Panc1 (cell line): ENCODE results near the gene DDX19B. TPM values are rescaled to one million over a fixed set of nuclear protein-coding genes. Genes with fewer than 3 reads are reported as not detected.
"Not testable (repeated sequence)": the region's sequence is repeated elsewhere in the genome, so short reads cannot be mapped to it uniquely, and the experiment has no call there.

ENCODE experiments used
- ATAC-seq: fragments of 200-7000 bp; cut with Tn5 transposase; 2 replicates; pipeline ENCODE4 v1.9.1; 2020; ENCODE audit warnings: mild to moderate bottlenecking, moderate library complexity
- BruUV-seq: library from RNA; stranded (reverse); fragments of 400-500 nt; replicated peaks from 2 replicates; lab custom pipeline; 2021; lab: Mats Ljungman, UMichigan
- CTCF ChIA-PET: fragments of 300-600 bp; sonication (Branson Sonifier 250); formaldehyde crosslinking; loops from one replicate; lab custom pipeline; 2022; ENCODE audit warnings: antibody characterized with exemption; lab: Charles Lee
- POLR2A ChIA-PET: fragments of 300-600 bp; sonication (Branson Sonifier 250); formaldehyde crosslinking; loops from one replicate; lab custom pipeline; 2022; ENCODE audit warnings: antibody characterized with exemption; lab: Charles Lee
- DNase-seq: peaks from one replicate; pipeline ENCODE4 v3.0.0-alpha.2; 2010; ENCODE audit warnings: low read depth, low spot score
- H3K27ac ChIP-seq: 2 replicates; pipeline ENCODE4 v1.5.1; 2011; ENCODE audit warnings: mild to moderate bottlenecking, low read length, inconsistent platforms
- H3K27me3 ChIP-seq: fragments of 200-500 bp; sonication (Bioruptor generic); 2 replicates; pipeline ENCODE4 v1.6.0; 2014; ENCODE audit warnings: low read length, inconsistent platforms; ENCODE audit not compliant: control insufficient read depth, insufficient read depth
- H3K36me3 ChIP-seq: fragments of 200-500 bp; sonication (Bioruptor generic); 2 replicates; pipeline ENCODE4 v1.5.1; 2014; ENCODE audit warnings: inconsistent platforms, mild to moderate bottlenecking, low read length, moderate library complexity; ENCODE audit not compliant: control insufficient read depth, insufficient read depth
- H3K4me1 ChIP-seq: 2 replicates; pipeline ENCODE4 v1.5.1; 2011; ENCODE audit warnings: inconsistent platforms, mild to moderate bottlenecking, low read length, moderate library complexity; ENCODE audit not compliant: control insufficient read depth, insufficient read depth
- H3K4me3 ChIP-seq, 2 experiments: 2 replicates each; pipeline ENCODE4 v1.5.1; 2011 to 2012; ENCODE audit warnings: low read depth in 2 of 2, low read length in 2 of 2, mild to moderate bottlenecking in 2 of 2, inconsistent platforms in 1 of 2, moderate library complexity in 1 of 2
- H3K9me3 ChIP-seq: fragments of 200-500 bp; sonication (Bioruptor generic); 2 replicates; pipeline ENCODE4 v1.5.1; 2014; ENCODE audit warnings: low read depth, mild to moderate bottlenecking, inconsistent platforms, low read length, moderate library complexity; ENCODE audit not compliant: control insufficient read depth, insufficient read depth
- CTCF ChIP-seq: fragments of 450-650 bp; IDR thresholded peaks from 2 replicates; pipeline ENCODE4 v1.5.1; 2017; ENCODE audit warnings: mild to moderate bottlenecking
- POLR2AphosphoS5 ChIP-seq: IDR thresholded peaks from 2 replicates; pipeline ENCODE4 v1.6.1; 2012; ENCODE audit warnings: mild to moderate bottlenecking, low read depth, low read length, moderate library complexity
- REST ChIP-seq, 2 experiments: IDR thresholded peaks; 2 replicates each; pipeline ENCODE4 v1.6.1; 2011 to 2012; ENCODE audit warnings: low read depth in 2 of 2, control low read depth in 1 of 2, low read length in 1 of 2, mild to moderate bottlenecking in 1 of 2, moderate library complexity in 1 of 2; ENCODE audit not compliant: insufficient read depth in 1 of 2
- SIN3A ChIP-seq: IDR thresholded peaks from 2 replicates; pipeline ENCODE4 v1.6.1; 2012; ENCODE audit warnings: low read depth, mild to moderate bottlenecking, low read length, moderate library complexity, borderline replicate concordance; ENCODE audit not compliant: insufficient read depth
- TCF7L2 ChIP-seq: IDR thresholded peaks from 2 replicates; pipeline ENCODE4 v1.6.1; 2011; ENCODE audit warnings: mild to moderate bottlenecking, low read depth, low read length, inconsistent platforms
- in situ Hi-C: cut with HindIII; loops from 2 replicates; pipeline ENCODE4 v1.10.0; 2016; ENCODE audit warnings: low sequenced_read_pairs, low pct_unique_long_range_greater_than_20kb
- intact Hi-C: fragments of 100-400 bp; cut with micrococcal nuclease; formaldehyde crosslinking; loops from one replicate; pipeline ENCODE4 v1.10.0; 2022; ENCODE audit not compliant: unreplicated experiment
- total RNA-seq: library from RNA; stranded (reverse); gene quantifications from one replicate; pipeline ENCODE4 v1.2.1, GENCODE V29; 2021; ENCODE audit not compliant: unreplicated experiment

Gene DDX19B
- total RNA-seq, 1 experiment from 2014 or later, result 24.4 TPM

GRCh38 chr16:70331091-70331490 is 32.1 kb downstream of the DDX19B start:
- BruUV-seq, result no TSS peak
- no peaks in the 10 kb centered on the region for H3K27me3 ChIP-seq
- H3K27ac ChIP-seq, result no peak overlapping the region
- ChIA-PET CTCF (no interaction called here), POLR2A (no interaction called here)
- no peaks in the 10 kb centered on the region for H3K9me3 ChIP-seq
- in situ Hi-C loops, result no loop called here
- no peak for DNase-seq
- no peaks in the 10 kb centered on the region for H3K4me1 ChIP-seq
- no peak for TF ChIP-seq POLR2AphosphoS5
- no peak for TF ChIP-seq CTCF
- TF ChIP-seq REST (IDR thresholded peaks at IDR 0.05; ENCODE audit: insufficient read depth in 1 of 2, low read depth in 2 of 2, low read length in 1 of 2), result no peak
- no peak for TF ChIP-seq SIN3A
- no peak for TF ChIP-seq TCF7L2
- no peak overlapping the region for H3K4me3 ChIP-seq
- intact Hi-C loops, result no loop called here
- no peak for ATAC-seq
- no peaks in the 10 kb centered on the region for H3K36me3 ChIP-seq

- no peak overlapping the region for H3K4me3 ChIP-seq
- no peaks in the 10 kb centered on the region for H3K9me3 ChIP-seq
- H3K36me3 ChIP-seq, result no peaks in the 10 kb centered on the region
- BruUV-seq, result no TSS peak
- no peak overlapping the region for H3K27ac ChIP-seq
- ChIA-PET CTCF (no interaction called here), POLR2A (interaction anchor here (0.5 kb wide), 1 partner anchor 247 kb away, joined by 20 read pairs; no protein-coding TSS in a partner anchor)
- intact Hi-C loops (no loop called here), in situ Hi-C loops (no loop called here)
- no peak for TF ChIP-seq SIN3A
- TF ChIP-seq TCF7L2, result no peak
- TF ChIP-seq CTCF, result peak; percentile 80
- ATAC-seq (peak; percentile 81), DNase-seq (no peak)
- H3K4me1 ChIP-seq, result no peaks in the 10 kb centered on the region
- H3K27me3 ChIP-seq, result no peaks in the 10 kb centered on the region
These were observed 32.8 kb downstream of the DDX19B start for GRCh38 chr16:70331588-70332358.

GRCh38 chr16:70332728-70333127 is 33.7 kb downstream of the DDX19B start:
- CTCF ChIA-PET, in situ Hi-C loops, intact Hi-C loops, POLR2A ChIA-PET, BruUV-seq, DNase-seq, H3K4me1 ChIP-seq, H3K9me3 ChIP-seq, H3K27me3 ChIP-seq, H3K4me3 ChIP-seq, H3K27ac ChIP-seq, ATAC-seq, H3K36me3 ChIP-seq: not testable (repeated sequence)
